Lower leg skin (tissue), 4 donors: Measurements from ENCODE around the gene NDUFB8. TPM values are rescaled to one million over a fixed set of nuclear protein-coding genes. Genes with fewer than 3 reads are reported as not detected.

Experiments
- DNase-seq, 2 donors: peaks; one replicate each; pipeline ENCODE4 v3.0.0-alpha.2; 2019; ENCODE audit warnings: low spot score in 2 of 2
- H3K4me3 ChIP-seq: fragments of 200-600 bp; sonication (generic); 2 replicates; pipeline ENCODE4 v1.5.1; 2017; ENCODE audit warnings: mild to moderate bottlenecking, low read depth; ENCODE audit not compliant: poor library complexity, severe bottlenecking
- CTCF ChIP-seq, 3 donors: fragments of 450-650 bp; IDR thresholded peaks; one replicate each; pipeline ENCODE4 v1.5.1; 2016; ENCODE audit warnings: antibody characterized with exemption in 3 of 3, mild to moderate bottlenecking in 3 of 3, moderate library complexity in 2 of 3
- POLR2A ChIP-seq, 2 donors: fragments of 450-650 bp; IDR thresholded peaks; one replicate each; pipeline ENCODE4 v1.6.1; 2016 to 2017; ENCODE audit warnings: antibody characterized with exemption in 2 of 2, mild to moderate bottlenecking in 1 of 2, moderate library complexity in 1 of 2
- WGBS, 2 donors: methylation state at CpG; one replicate each; pipeline ENCODE4 v1.1.5; 2018; 5-methylcytosine and 5-hydroxymethylcytosine counted together
- intact Hi-C: fragments of 100-400 bp; cut with DNase I; formaldehyde crosslinking; loops from one replicate; pipeline ENCODE4 v1.15.0; 2023; ENCODE audit warnings: low total_unique reads
- total RNA-seq, 4 donors: library from RNA; depleted of rRNA; stranded (reverse); fragments of >200 nt; gene quantifications; one replicate each; pipeline ENCODE4 v1.1.0, GENCODE V29; 2016

NDUFB8 gene
- total RNA-seq, 4 donors from 2014 or later: 128 to 211 (median 177) TPM

GRCh38 chr10:100569687-100570481 lies 40.2 kb upstream of the NDUFB8 start:
- DNase-seq: peak in 1 of 2 donors; percentile 68
- 21 to 23% methylated on average over 26 to 28 of the region's 28 CpGs for WGBS, 2 donors
- intact Hi-C loops: no loop called here
- no peak overlapping the region for H3K4me3 ChIP-seq
- TF ChIP-seq POLR2A (IDR thresholded peaks at IDR 0.05) (no peak), CTCF (IDR thresholded peaks at IDR 0.05) (no peak)

- H3K4me3 ChIP-seq: no peak overlapping the region
- TF ChIP-seq CTCF (IDR thresholded peaks at IDR 0.05) (no peak), POLR2A (IDR thresholded peaks at IDR 0.05) (no peak)
- intact Hi-C loops: no loop called here
- WGBS, 2 donors: 82 to 85% methylated on average over 3 of the region's 3 CpGs
- peak in 1 of 2 donors; percentile 17 for DNase-seq
Observed at GRCh38 chr10:100568912-100569311, 39.2 kb upstream of the NDUFB8 start.

GRCh38 chr10:100567826-100568225 lies 38.2 kb upstream of the NDUFB8 start:
- intact Hi-C loops: no loop called here
- TF ChIP-seq POLR2A (IDR thresholded peaks at IDR 0.05) (no peak), CTCF (IDR thresholded peaks at IDR 0.05) (no peak)
- peak in 1 of 2 donors; percentile 83 for DNase-seq
- H3K4me3 ChIP-seq: no peak overlapping the region
- WGBS, 2 donors: 24 to 30% methylated on average over 6 of the region's 6 CpGs

- no peak overlapping the region for H3K4me3 ChIP-seq
- WGBS, 2 donors: 40 to 42% methylated on average over 11 of the region's 11 CpGs
- intact Hi-C loops: no loop called here
- TF ChIP-seq CTCF (IDR thresholded peaks at IDR 0.05) (no peak), POLR2A (IDR thresholded peaks at IDR 0.05) (no peak)
- DNase-seq: peak in 1 of 2 donors; percentile 81
Observed at GRCh38 chr10:100567249-100567648, 37.6 kb upstream of the NDUFB8 start.

GRCh38 chr10:100566561-100566960 lies 36.9 kb upstream of the NDUFB8 start:
- H3K4me3 ChIP-seq: no peak overlapping the region
- DNase-seq: peak in 1 of 2 donors; percentile 23
- TF ChIP-seq CTCF (IDR thresholded peaks at IDR 0.05) (no peak), POLR2A (IDR thresholded peaks at IDR 0.05) (no peak)
- intact Hi-C loops: no loop called here
- WGBS, 2 donors: 36 to 47% methylated on average over 3 of the region's 3 CpGs
